MM.1S (cell line): ENCODE results near the gene KRT78.

Experiments
- DNase-seq: peaks from one replicate; pipeline ENCODE4 v3.0.0-alpha.2; 2015
- H2AFZ ChIP-seq: fragments of 300-600 bp; sonication (generic); 2 replicates; pipeline ENCODE4 v1.6.0; 2016; ENCODE audit warnings: antibody characterized with exemption, low read length
- H3F3A ChIP-seq: fragments of 300-600 bp; sonication (generic); 2 replicates; pipeline ENCODE4 v1.6.1; 2016; ENCODE audit warnings: mild to moderate bottlenecking, antibody characterized with exemption, low read length, moderate library complexity, mixed read lengths; ENCODE audit not compliant: insufficient read depth
- H3K27ac ChIP-seq: fragments of 300-600 bp; sonication (generic); 2 replicates; pipeline ENCODE4 v1.5.1; 2016; ENCODE audit warnings: mild to moderate bottlenecking, low read length
- H3K27me3 ChIP-seq: fragments of 300-600 bp; sonication (generic); replicated peaks from 2 replicates; pipeline ENCODE4 v1.6.0; 2016; ENCODE audit warnings: low read length; ENCODE audit not compliant: insufficient read depth
- H3K36me3 ChIP-seq: fragments of 300-600 bp; sonication (generic); replicated peaks from 2 replicates; pipeline ENCODE4 v1.6.1; 2016; ENCODE audit warnings: mild to moderate bottlenecking, low read length, mixed read lengths; ENCODE audit not compliant: insufficient read depth
- H3K4me1 ChIP-seq: fragments of 300-600 bp; sonication (generic); 2 replicates; pipeline ENCODE4 v1.6.1; 2016; ENCODE audit warnings: low read length, mixed read lengths
- H3K4me2 ChIP-seq: fragments of 300-600 bp; sonication (generic); 2 replicates; pipeline ENCODE4 v1.6.0; 2016; ENCODE audit warnings: low read depth, low read length
- H3K4me3 ChIP-seq: fragments of 300-600 bp; sonication (generic); 2 replicates; pipeline ENCODE4 v1.5.1; 2016; ENCODE audit warnings: low read length, mixed read lengths
- H3K79me2 ChIP-seq: fragments of 300-600 bp; sonication (generic); 2 replicates; pipeline ENCODE4 v1.6.1; 2016; ENCODE audit warnings: mixed run types, low read length, mixed read lengths
- H3K9ac ChIP-seq: fragments of 300-600 bp; sonication (generic); 2 replicates; pipeline ENCODE4 v1.6.1; 2016; ENCODE audit warnings: low read length, mixed read lengths
- H3K9me2 ChIP-seq: fragments of 300-600 bp; sonication (generic); replicated peaks from 2 replicates; pipeline ENCODE4 v1.6.1; 2016; ENCODE audit warnings: mild to moderate bottlenecking, low read length, mixed read lengths; ENCODE audit not compliant: insufficient read depth
- H3K9me3 ChIP-seq: fragments of 300-600 bp; sonication (generic); replicated peaks from 2 replicates; pipeline ENCODE4 v1.6.1; 2016; ENCODE audit warnings: mild to moderate bottlenecking, low read length, mixed read lengths; ENCODE audit not compliant: insufficient read depth
- H4K20me1 ChIP-seq: fragments of 300-600 bp; sonication (generic); 2 replicates; pipeline ENCODE4 v1.6.1; 2016; ENCODE audit warnings: mild to moderate bottlenecking, low read length, moderate library complexity, mixed read lengths; ENCODE audit not compliant: insufficient read depth
- CTCF ChIP-seq: fragments of 300-600 bp; sonication (generic); IDR thresholded peaks from 2 replicates; pipeline ENCODE4 v1.5.1; 2016; ENCODE audit warnings: antibody characterized with exemption, low read length, mixed read lengths
- EZH2 ChIP-seq: fragments of 300-600 bp; sonication (generic); optimal IDR thresholded peaks from 2 replicates; pipeline ENCODE3; 2017; ENCODE audit warnings: low read depth, mild to moderate bottlenecking, antibody characterized with exemption, low read length, mixed read lengths
- EZH2phosphoT487 ChIP-seq: fragments of 300-600 bp; sonication (generic); IDR thresholded peaks from 2 replicates; pipeline ENCODE4 v1.6.1; 2018; ENCODE audit warnings: antibody characterized with exemption, low read length

KRT78 gene

GRCh38 chr12:52832985-52833905, 15.5 kb downstream of the KRT78 start:
- TF ChIP-seq EZH2: no peak
- H3K9me3 ChIP-seq: no peaks in the 10 kb centered on the region
- no peak for DNase-seq
- no peaks in the 10 kb centered on the region for H3K9me2 ChIP-seq
- H3K4me3 ChIP-seq: no peak overlapping the region
- no peak overlapping the region for H3K27ac ChIP-seq
- no peak overlapping the region for H3K4me2 ChIP-seq
- no peaks in the 10 kb centered on the region for H3F3A ChIP-seq
- H4K20me1 ChIP-seq: no peaks in the 10 kb centered on the region
- H3K4me1 ChIP-seq: no peaks in the 10 kb centered on the region
- no peaks in the 10 kb centered on the region for H3K79me2 ChIP-seq
- H3K27me3 ChIP-seq: peaks cover 99% of the 10 kb centered on the region
- H3K36me3 ChIP-seq: no peaks in the 10 kb centered on the region
- no peak overlapping the region for H3K9ac ChIP-seq
- H2AFZ ChIP-seq: no peak overlapping the region

DNA sequence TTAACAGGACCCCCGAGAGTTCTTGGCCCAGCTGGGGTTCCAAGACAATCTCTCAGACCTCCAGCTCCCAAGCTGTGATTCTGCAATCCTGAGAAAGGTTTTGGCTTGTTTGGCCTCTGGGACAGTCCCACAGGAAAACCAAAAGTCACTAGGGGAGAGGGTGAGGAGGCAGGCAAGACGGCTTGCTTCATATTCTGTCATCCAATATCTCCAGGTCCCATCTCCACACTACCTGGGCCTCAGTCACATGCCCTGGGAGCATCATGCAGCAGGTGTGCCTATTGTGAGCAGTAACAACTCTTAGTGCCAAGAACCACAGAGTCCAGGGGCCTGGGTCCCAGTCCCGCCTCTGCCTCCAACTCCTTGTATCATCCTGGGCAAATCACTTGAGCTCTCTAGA, 16.3 kb downstream of the KRT78 start:
- Histone ChIP-seq H3K9me2 (no peaks in the 10 kb centered on the region), H3K79me2 (no peaks in the 10 kb centered on the region), H3K36me3 (no peaks in the 10 kb centered on the region), H3F3A (no peaks in the 10 kb centered on the region), H4K20me1 (no peaks in the 10 kb centered on the region), H3K9me3 (no peaks in the 10 kb centered on the region), H3K4me2 (no peak overlapping the region), H2AFZ (no peak overlapping the region), H3K9ac (no peak overlapping the region), H3K4me3 (no peak overlapping the region), H3K27me3 (peaks cover 98% of the 10 kb centered on the region), H3K4me1 (no peaks in the 10 kb centered on the region), H3K27ac (no peak overlapping the region)
- no peak for DNase-seq
- TF ChIP-seq EZH2: no peak
- no peak for TF ChIP-seq EZH2phosphoT487
- TF ChIP-seq CTCF: no peak

- no peaks in the 10 kb centered on the region for H3K36me3 ChIP-seq
- H4K20me1 ChIP-seq: no peaks in the 10 kb centered on the region
- H3K27ac ChIP-seq: no peak overlapping the region
- H3K27me3 ChIP-seq: peaks cover 97% of the 10 kb centered on the region
- H3K9ac ChIP-seq: no peak overlapping the region
- DNase-seq: no peak
- no peak overlapping the region for H3K4me2 ChIP-seq
- H3K4me3 ChIP-seq: no peak overlapping the region
- no peaks in the 10 kb centered on the region for H3F3A ChIP-seq
- TF ChIP-seq EZH2phosphoT487 (no peak), CTCF (no peak), EZH2 (no peak)
- H3K79me2 ChIP-seq: no peaks in the 10 kb centered on the region
- H2AFZ ChIP-seq: no peak overlapping the region
- H3K4me1 ChIP-seq: no peaks in the 10 kb centered on the region
- H3K9me3 ChIP-seq: no peaks in the 10 kb centered on the region
- H3K9me2 ChIP-seq: no peaks in the 10 kb centered on the region
Measured at GRCh38 chr12:52831251-52831650, 17.5 kb downstream of the KRT78 start.
